B cell (primary cell): Measurements from ENCODE around the gene MPPE1. TPM values are rescaled to one million over a fixed set of nuclear protein-coding genes. Genes with fewer than 3 reads are reported as not detected.

Experiments used
- ATAC-seq: fragments of 200-7000 bp; cut with Tn5 transposase; one replicate; pipeline ENCODE4 v1.10.0; 2021; ENCODE audit warnings: low read depth, mild to moderate bottlenecking, moderate number of reproducible peaks, moderate library complexity
- CTCF ChIA-PET: fragments of 350-600 bp; sonication (Branson Sonifier 250); formaldehyde crosslinking; loops from one replicate; lab custom pipeline; 2021; ENCODE audit warnings: antibody characterized with exemption, inconsistent platforms; lab: Charles Lee
- POLR2A ChIA-PET: fragments of 350-600 bp; sonication (Branson Sonifier 250); formaldehyde crosslinking; loops from one replicate; lab custom pipeline; 2021; ENCODE audit warnings: antibody characterized with exemption; lab: Charles Lee
- DNase-seq: peaks from one replicate; pipeline ENCODE4 v3.0.0; 2013
- H2AFZ ChIP-seq: 2 replicates; pipeline ENCODE4 v1.6.1; 2012; ENCODE audit warnings: mild to moderate bottlenecking, low read depth, low read length; ENCODE audit not compliant: insufficient read depth, poor library complexity, severe bottlenecking
- H3K27ac ChIP-seq, 2 donors: 1 replicate in 1 of 2; 2 replicates in 1 of 2; pipeline ENCODE4 v1.5.1; 2012 to 2013; ENCODE audit warnings: low read length in 2 of 2, mild to moderate bottlenecking in 2 of 2, moderate library complexity in 1 of 2
- H3K27me3 ChIP-seq, 4 experiments: fragments of 200-600 bp in 1 of 4; sonication (generic) in 1 of 4; replicated peaks in 1 of 4; 1 replicate in 2 of 4; 2 replicates in 2 of 4; pipeline versions ENCODE4 v1.6.1 to v1.7.0; 2013 to 2016; ENCODE audit warnings: low read length in 3 of 4, mild to moderate bottlenecking in 2 of 4, mixed read lengths in 1 of 4, moderate library complexity in 1 of 4; ENCODE audit not compliant: insufficient read depth in 4 of 4, control insufficient read depth in 3 of 4; ENCODE audit errors: control extremely low read depth in 1 of 4
- H3K36me3 ChIP-seq, 2 experiments: replicated peaks in 1 of 2; 1 replicate in 1 of 2; 2 replicates in 1 of 2; pipeline versions ENCODE4 v1.6.1 to v1.7.1; 2013; ENCODE audit warnings: low read length in 1 of 2; ENCODE audit not compliant: insufficient read depth in 2 of 2, control insufficient read depth in 1 of 2; ENCODE audit errors: control extremely low read depth in 1 of 2, extremely low read depth in 1 of 2
- H3K4me1 ChIP-seq, 2 donors: fragments of 200-600 bp in 1 of 2; sonication (generic) in 1 of 2; 1 replicate in 1 of 2; 2 replicates in 1 of 2; pipeline versions ENCODE4 v1.5.1 to v1.6.1; 2013 to 2017; ENCODE audit warnings: low read length in 2 of 2; ENCODE audit not compliant: control insufficient read depth in 2 of 2, insufficient read depth in 2 of 2
- H3K4me2 ChIP-seq: replicated peaks from 2 replicates; pipeline ENCODE3; 2012; ENCODE audit warnings: mild to moderate bottlenecking, low read depth, low read length; ENCODE audit not compliant: poor library complexity, severe bottlenecking
- H3K4me3 ChIP-seq, 5 experiments: fragments of 200-600 bp in 1 of 5; sonication (generic) in 1 of 5; 1 replicate in 3 of 5; 2 replicates in 2 of 5; pipeline versions ENCODE4 v1.5.1 to v1.7.0; 2011 to 2016; ENCODE audit warnings: low read length in 4 of 5, mild to moderate bottlenecking in 4 of 5, low read depth in 2 of 5, control low read depth in 1 of 5, moderate library complexity in 1 of 5; ENCODE audit not compliant: insufficient read depth in 1 of 5; ENCODE audit errors: control extremely low read depth in 1 of 5, extremely low read depth in 1 of 5
- H3K79me2 ChIP-seq: fragments of 200-600 bp; sonication (generic); one replicate; pipeline ENCODE4 v1.6.0; 2016; ENCODE audit warnings: low read length; ENCODE audit not compliant: control insufficient read depth, insufficient read depth
- H3K9ac ChIP-seq: fragments of 200-600 bp; sonication (generic); 2 replicates; pipeline ENCODE4 v1.6.1; 2017; ENCODE audit warnings: mild to moderate bottlenecking, low read length, moderate library complexity
- H3K9me3 ChIP-seq, 3 donors: one replicate each; pipeline versions ENCODE4 v1.6.1 to v1.7.1; 2013; ENCODE audit warnings: low read length in 2 of 3; ENCODE audit not compliant: control insufficient read depth in 2 of 3, insufficient read depth in 1 of 3; ENCODE audit errors: control extremely low read depth in 1 of 3
- H4K20me1 ChIP-seq: 2 replicates; pipeline ENCODE4 v1.6.0; 2012; ENCODE audit warnings: mild to moderate bottlenecking, low read length; ENCODE audit not compliant: insufficient read depth, control insufficient read depth, poor library complexity, severe bottlenecking
- H3K27ac Mint-ChIP-seq: one replicate; pipeline ENCODE4 v1.8.0; 2021; ENCODE audit warnings: mixed read lengths
- H3K27me3 Mint-ChIP-seq: one replicate; pipeline ENCODE4 v1.8.0; 2021; ENCODE audit warnings: mixed read lengths
- H3K4me1 Mint-ChIP-seq: one replicate; pipeline ENCODE4 v1.8.0; 2021; ENCODE audit warnings: mixed read lengths
- H3K4me3 Mint-ChIP-seq: one replicate; pipeline ENCODE4 v1.8.0; 2021; ENCODE audit warnings: mixed read lengths
- H3K9me3 Mint-ChIP-seq: one replicate; pipeline ENCODE4 v1.8.0; 2022; ENCODE audit warnings: mixed read lengths; ENCODE audit not compliant: insufficient read depth
- EZH2 ChIP-seq: IDR thresholded peaks from 2 replicates; pipeline ENCODE4 v1.6.1; 2012; ENCODE audit warnings: borderline replicate concordance, low read depth, mild to moderate bottlenecking, moderate library complexity, low read length; ENCODE audit not compliant: insufficient read depth, poor library complexity, severe bottlenecking
- WGBS: methylation state at CpG from one replicate; pipeline ENCODE4 v1.1.5; 2013; ENCODE audit warnings: missing lambda C conversion rate; ENCODE audit not compliant: insufficient coverage; 5-methylcytosine and 5-hydroxymethylcytosine counted together
- intact Hi-C: fragments of 100-400 bp; cut with micrococcal nuclease; formaldehyde crosslinking; loops from one replicate; pipeline ENCODE4 v1.10.0; 2022
- polyA plus RNA-seq: library from polyadenylated mRNA; depleted of rRNA; stranded (reverse); fragments of >200 nt; gene quantifications from 2 replicates; pipeline ENCODE4 v1.2.3, GENCODE V29; 2012
- total RNA-seq, 2 donors: library from RNA; stranded (reverse); fragments of 120-200 nt in 1 of 2; gene quantifications; 1 replicate in 1 of 2; 2 replicates in 1 of 2; pipeline versions ENCODE4 v1.2.3 to v1.2.4, GENCODE V29; 2013 to 2022
- TF ChIP-seq, protein P1 (sequence below): fragments of 200-600 bp; IDR thresholded peaks from one replicate; pipeline ENCODE4 v1.8.0; 2022; ENCODE audit warnings: antibody characterized with exemption, mild to moderate bottlenecking

The MPPE1 gene
- total and polyA plus RNA-seq, 2 donors (not counting 1 experiment from before 2014, with no cell fraction given) = 51.1 to 57.5 TPM

GRCh38 chr18:11901826-11902438, 6.2 kb downstream of the MPPE1 start:
- H3K4me3 ChIP-seq = no peak overlapping the region
- Mint-ChIP-seq H3K4me1 (peaks cover 5% of the 10 kb centered on the region), H3K4me3 (no peak overlapping the region), H3K27ac (no peak overlapping the region), H3K27me3 (no peaks in the 10 kb centered on the region), H3K9me3 (no peaks in the 10 kb centered on the region)
- H3K36me3 ChIP-seq = peaks cover 0 to 42% of the 10 kb centered on the region in 2 experiments
- ChIA-PET CTCF (no interaction called here), POLR2A (no interaction called here)
- H3K27me3 ChIP-seq = no peaks in the 10 kb centered on the region
- no peak overlapping the region for H3K4me2 ChIP-seq
- 100% methylated on average over 1 of the region's 5 CpGs for WGBS
- ATAC-seq = no peak
- no peak overlapping the region for H3K9ac ChIP-seq
- H4K20me1 ChIP-seq = no peaks in the 10 kb centered on the region
- H3K27ac ChIP-seq = no peak overlapping the region
- peaks cover 13% of the 10 kb centered on the region for H3K79me2 ChIP-seq
- no peak for DNase-seq
- H3K4me1 ChIP-seq = peaks cover under 1 to 1% of the 10 kb centered on the region in 2 donors
- intact Hi-C loops = no loop called here
- H3K9me3 ChIP-seq = no peaks in the 10 kb centered on the region
- TF ChIP-seq EZH2 = no peak
- TF ChIP-seq, protein P1, sequence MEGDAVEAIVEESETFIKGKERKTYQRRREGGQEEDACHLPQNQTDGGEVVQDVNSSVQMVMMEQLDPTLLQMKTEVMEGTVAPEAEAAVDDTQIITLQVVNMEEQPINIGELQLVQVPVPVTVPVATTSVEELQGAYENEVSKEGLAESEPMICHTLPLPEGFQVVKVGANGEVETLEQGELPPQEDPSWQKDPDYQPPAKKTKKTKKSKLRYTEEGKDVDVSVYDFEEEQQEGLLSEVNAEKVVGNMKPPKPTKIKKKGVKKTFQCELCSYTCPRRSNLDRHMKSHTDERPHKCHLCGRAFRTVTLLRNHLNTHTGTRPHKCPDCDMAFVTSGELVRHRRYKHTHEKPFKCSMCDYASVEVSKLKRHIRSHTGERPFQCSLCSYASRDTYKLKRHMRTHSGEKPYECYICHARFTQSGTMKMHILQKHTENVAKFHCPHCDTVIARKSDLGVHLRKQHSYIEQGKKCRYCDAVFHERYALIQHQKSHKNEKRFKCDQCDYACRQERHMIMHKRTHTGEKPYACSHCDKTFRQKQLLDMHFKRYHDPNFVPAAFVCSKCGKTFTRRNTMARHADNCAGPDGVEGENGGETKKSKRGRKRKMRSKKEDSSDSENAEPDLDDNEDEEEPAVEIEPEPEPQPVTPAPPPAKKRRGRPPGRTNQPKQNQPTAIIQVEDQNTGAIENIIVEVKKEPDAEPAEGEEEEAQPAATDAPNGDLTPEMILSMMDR = no peak
- H2AFZ ChIP-seq = no peak overlapping the region

DNA sequence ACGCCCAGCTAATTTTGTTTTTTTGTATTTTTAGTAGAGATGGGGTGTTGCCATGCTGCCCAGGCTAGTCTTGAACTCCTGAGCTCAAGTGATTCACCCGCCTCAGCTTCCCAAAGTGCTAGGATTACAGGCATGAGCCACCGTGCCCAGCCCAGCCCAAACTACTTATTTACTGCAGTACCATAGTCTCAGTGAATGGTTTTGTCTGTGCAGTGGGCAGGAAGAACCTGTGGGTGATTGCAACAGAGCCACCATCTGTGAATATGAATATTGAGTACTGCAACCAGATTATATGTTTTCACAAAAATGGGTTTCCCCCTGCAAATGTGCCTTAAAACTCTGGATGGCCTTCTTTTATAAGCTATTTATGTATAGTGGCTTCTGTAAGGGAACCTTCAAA, 9.1 kb downstream of the MPPE1 start:
- WGBS = 100% methylated on average over 1 of the region's 3 CpGs
- H3K4me1 Mint-ChIP-seq = no peaks in the 10 kb centered on the region
- TF ChIP-seq, protein P1 = no peak
- TF ChIP-seq EZH2 = no peak
- H4K20me1 ChIP-seq = no peaks in the 10 kb centered on the region
- no peak overlapping the region for H2AFZ ChIP-seq
- H3K27me3 Mint-ChIP-seq = no peaks in the 10 kb centered on the region
- H3K79me2 ChIP-seq = no peaks in the 10 kb centered on the region
- no peak overlapping the region for H3K27ac ChIP-seq
- H3K9me3 Mint-ChIP-seq = no peaks in the 10 kb centered on the region
- intact Hi-C loops = no loop called here
- ChIA-PET POLR2A (no interaction called here), CTCF (no interaction called here)
- no peaks in the 10 kb centered on the region for H3K9me3 ChIP-seq
- no peak overlapping the region for H3K4me3 Mint-ChIP-seq
- no peak overlapping the region for H3K9ac ChIP-seq
- no peaks in the 10 kb centered on the region for H3K27me3 ChIP-seq
- ATAC-seq (no peak), DNase-seq (no peak)
- H3K4me3 ChIP-seq = no peak overlapping the region
- H3K4me1 ChIP-seq = peaks cover under 1 to 3% of the 10 kb centered on the region in 2 donors
- H3K36me3 ChIP-seq = peaks cover 0 to 40% of the 10 kb centered on the region in 2 experiments
- no peak overlapping the region for H3K4me2 ChIP-seq
- no peak overlapping the region for H3K27ac Mint-ChIP-seq
